Keratinocyte (primary cell): Measurements from ENCODE around the gene RLBP1. TPM values are rescaled to one million over a fixed set of nuclear protein-coding genes. Genes with fewer than 3 reads are reported as not detected.

Experiments used
- DNase-seq: peaks from one replicate; pipeline ENCODE4 v3.0.0-alpha.2; 2011; ENCODE audit warnings: low read depth, missing footprints, low spot score
- FAIRE-seq: peaks from 2 replicates; lab custom pipeline; 2011; peaks lifted over from hg19 to GRCh38; lab: Jason Lieb, UNC
- H2AFZ ChIP-seq: 2 replicates; pipeline ENCODE4 v1.6.0; 2012; ENCODE audit warnings: low read length, control low read depth, inconsistent platforms; ENCODE audit not compliant: control insufficient read depth
- H3K27ac ChIP-seq: 2 replicates; pipeline ENCODE4 v1.5.1; 2011; ENCODE audit warnings: low read length; ENCODE audit not compliant: control insufficient read depth, insufficient read depth
- H3K27me3 ChIP-seq: 3 replicates; pipeline ENCODE4 v1.6.0; 2011; ENCODE audit warnings: low read length; ENCODE audit not compliant: control insufficient read depth, insufficient read depth; ENCODE audit errors: extremely low read depth
- H3K36me3 ChIP-seq, 2 experiments: 2 replicates in 1 of 2; 3 replicates in 1 of 2; pipeline ENCODE4 v1.5.1; 2011; ENCODE audit warnings: low read length in 2 of 2, mild to moderate bottlenecking in 1 of 2; ENCODE audit not compliant: control insufficient read depth in 2 of 2, insufficient read depth in 2 of 2; ENCODE audit errors: extremely low read depth in 1 of 2
- H3K4me1 ChIP-seq: 3 replicates; pipeline ENCODE4 v1.5.1; 2011; ENCODE audit warnings: low read length; ENCODE audit not compliant: control insufficient read depth, insufficient read depth; ENCODE audit errors: extremely low read depth
- H3K4me2 ChIP-seq: 3 replicates; pipeline ENCODE4 v1.6.0; 2011; ENCODE audit warnings: low read depth, low read length; ENCODE audit not compliant: control insufficient read depth, insufficient read depth; ENCODE audit errors: extremely low read depth
- H3K4me3 ChIP-seq, 3 experiments: fragments of 200-600 bp in 1 of 3; sonication (generic) in 1 of 3; 2 replicates in 2 of 3; 3 replicates in 1 of 3; pipeline ENCODE4 v1.5.1; 2011 to 2016; ENCODE audit warnings: low read length in 3 of 3, mild to moderate bottlenecking in 3 of 3, control low read depth in 2 of 3, inconsistent platforms in 1 of 3, low read depth in 1 of 3, mixed read lengths in 1 of 3, mixed run types in 1 of 3, moderate library complexity in 1 of 3; ENCODE audit not compliant: control insufficient read depth in 2 of 3, insufficient read depth in 2 of 3; ENCODE audit errors: extremely low read depth in 1 of 3
- H3K79me2 ChIP-seq: 2 replicates; pipeline ENCODE4 v1.6.0; 2012; ENCODE audit warnings: low read length; ENCODE audit not compliant: control insufficient read depth, insufficient read depth
- H3K9ac ChIP-seq: 3 replicates; pipeline ENCODE4 v1.6.0; 2011; ENCODE audit warnings: low read length; ENCODE audit not compliant: control insufficient read depth, insufficient read depth; ENCODE audit errors: extremely low read depth
- H3K9me1 ChIP-seq: 3 replicates; pipeline ENCODE4 v1.6.0; 2011; ENCODE audit warnings: low read length; ENCODE audit not compliant: control insufficient read depth, insufficient read depth; ENCODE audit errors: extremely low read depth
- H3K9me3 ChIP-seq: 2 replicates; pipeline ENCODE4 v1.5.1; 2012; ENCODE audit warnings: low read depth, low read length; ENCODE audit not compliant: control insufficient read depth
- H4K20me1 ChIP-seq: 3 replicates; pipeline ENCODE4 v1.6.0; 2011; ENCODE audit warnings: low read length; ENCODE audit not compliant: control insufficient read depth, insufficient read depth; ENCODE audit errors: extremely low read depth
- CTCF ChIP-seq, 3 experiments: IDR thresholded peaks in 1 of 3; conservative IDR thresholded peaks in 1 of 3; optimal IDR thresholded peaks in 1 of 3; 2 replicates in 2 of 3; 3 replicates in 1 of 3; pipeline versions ENCODE3 to v1.5.1; 2011; ENCODE audit warnings: low read length in 3 of 3, mild to moderate bottlenecking in 3 of 3, moderate library complexity in 2 of 3, control low read depth in 1 of 3, inconsistent platforms in 1 of 3; ENCODE audit not compliant: insufficient read depth in 2 of 3; ENCODE audit errors: extremely low read depth in 1 of 3
- EZH2 ChIP-seq: IDR thresholded peaks from one replicate; pipeline ENCODE4 v1.6.1; 2012; ENCODE audit warnings: inconsistent platforms, mild to moderate bottlenecking, low read length, moderate library complexity
- dilution Hi-C: fragments of 300-500 bp; cut with MboI; formaldehyde crosslinking; loops from one replicate; pipeline ENCODE4 v1.7.0; 2020; ENCODE audit warnings: low sequenced_read_pairs; ENCODE audit not compliant: extremely low pct_ligation_motif_present
- polyA plus RNA-seq, 5 experiments: library from polyadenylated mRNA; depleted of rRNA in 3 of 5; stranded (reverse) in 3 of 5; stranded (forward) in 1 of 5; unstranded in 1 of 5; fragments of >200 nt; gene quantifications; 1 replicate in 1 of 5; 2 replicates in 3 of 5; 3 replicates in 1 of 5; pipeline versions ENCODE4 v1.2.1 to v1.2.3, GENCODE V29; 2011 to 2012; ENCODE audit warnings: missing spikeins in 2 of 5, low read depth in 1 of 5, low replicate concordance in 1 of 5

The RLBP1 gene
- polyA plus RNA-seq, 1 donor (not counting 4 experiments of a cell fraction or from before 2014, with no cell fraction given): not detected

DNA sequence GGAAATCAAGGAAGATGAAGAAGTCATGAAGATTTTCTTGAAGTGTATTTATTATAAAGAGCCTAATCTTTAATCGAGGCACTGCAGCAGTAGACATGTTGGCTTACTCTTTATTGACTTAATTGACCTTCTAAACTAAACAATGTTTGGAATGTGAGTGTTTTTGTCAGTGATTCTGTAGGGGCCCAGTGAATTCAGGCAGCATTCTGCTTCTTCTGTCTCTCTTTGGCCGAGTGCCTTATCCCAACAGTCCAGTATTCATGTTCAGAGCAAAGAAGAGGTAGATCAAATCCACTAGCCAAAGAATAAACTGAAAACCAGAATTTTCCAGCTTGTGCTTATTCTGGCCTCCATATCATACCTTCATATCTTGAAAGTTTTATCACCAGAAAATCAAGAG, 55.7 kb downstream of the RLBP1 start:
- H3K9me3 ChIP-seq: no peaks in the 10 kb centered on the region
- peaks cover 29% of the 10 kb centered on the region for H3K4me1 ChIP-seq
- DNase-seq (no peak), FAIRE-seq (no peak)
- TF ChIP-seq CTCF (optimal IDR thresholded peaks at IDR 0.05 in 1 of 3, IDR thresholded peaks at IDR 0.05 in 1 of 3, conservative IDR thresholded peaks at IDR 0.05 in 1 of 3; ENCODE audit: extremely low read depth in 1 of 3, insufficient read depth in 2 of 3, low read length in 3 of 3) (no peak), EZH2 (no peak)
- H3K79me2 ChIP-seq: no peaks in the 10 kb centered on the region
- H3K4me2 ChIP-seq: no peak overlapping the region
- no peaks in the 10 kb centered on the region for H4K20me1 ChIP-seq
- no peak overlapping the region for H3K9ac ChIP-seq
- H3K36me3 ChIP-seq: no peaks in the 10 kb centered on the region
- no peaks in the 10 kb centered on the region for H3K9me1 ChIP-seq
- no peak overlapping the region for H3K4me3 ChIP-seq
- dilution Hi-C loops: no loop called here
- no peak overlapping the region for H3K27ac ChIP-seq
- no peak overlapping the region for H2AFZ ChIP-seq
- H3K27me3 ChIP-seq: no peaks in the 10 kb centered on the region

GRCh38 chr15:89164712-89165211, 56.6 kb downstream of the RLBP1 start:
- dilution Hi-C loops: no loop called here
- DNase-seq (no peak), FAIRE-seq (no peak)
- H2AFZ ChIP-seq: no peak overlapping the region
- no peak for TF ChIP-seq CTCF (optimal IDR thresholded peaks at IDR 0.05 in 1 of 3, IDR thresholded peaks at IDR 0.05 in 1 of 3, conservative IDR thresholded peaks at IDR 0.05 in 1 of 3; ENCODE audit: extremely low read depth in 1 of 3, insufficient read depth in 2 of 3, low read length in 3 of 3)
- TF ChIP-seq EZH2: no peak
- H3K9me1 ChIP-seq: no peaks in the 10 kb centered on the region
- H3K79me2 ChIP-seq: no peaks in the 10 kb centered on the region
- H3K36me3 ChIP-seq: no peaks in the 10 kb centered on the region
- peaks cover 29% of the 10 kb centered on the region for H3K4me1 ChIP-seq
- no peak overlapping the region for H3K27ac ChIP-seq
- no peak overlapping the region for H3K4me2 ChIP-seq
- no peaks in the 10 kb centered on the region for H4K20me1 ChIP-seq
- no peaks in the 10 kb centered on the region for H3K27me3 ChIP-seq
- H3K9me3 ChIP-seq: no peaks in the 10 kb centered on the region
- H3K9ac ChIP-seq: no peak overlapping the region
- H3K4me3 ChIP-seq: no peak overlapping the region
